ENCODE measurements around the gene CASQ1. TPM values are rescaled to one million over a fixed set of nuclear protein-coding genes. Genes with fewer than 3 reads are reported as not detected.
A peak's percentile ranks its signal among the peaks of the same experiment; 100 is the strongest.

CASQ1 gene
- total RNA-seq, 1 donor from 2014 or later = not detected

DNA sequence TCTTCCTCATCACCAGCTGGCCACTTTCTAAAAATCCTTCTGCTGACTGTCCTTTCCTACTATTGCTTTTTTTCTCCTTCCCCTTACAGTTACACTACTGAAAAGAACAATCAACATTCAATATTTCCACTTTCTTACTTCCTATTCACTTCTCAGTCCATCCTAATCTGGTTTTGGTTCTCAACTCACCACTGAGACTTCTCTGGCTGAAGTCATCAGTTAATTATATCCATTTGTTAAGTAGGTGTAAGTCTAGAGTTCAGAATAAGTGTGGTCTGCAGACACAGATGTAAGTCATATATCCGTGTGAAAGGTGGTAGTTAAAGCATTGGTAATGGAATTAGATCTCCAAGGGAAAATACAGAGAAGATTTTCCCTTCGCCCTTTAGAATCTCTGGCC lies 36.2 kb downstream of the CASQ1 start:
- no peak for DNase-seq (ENCODE audit: low read depth in 2 of 2)

DNA sequence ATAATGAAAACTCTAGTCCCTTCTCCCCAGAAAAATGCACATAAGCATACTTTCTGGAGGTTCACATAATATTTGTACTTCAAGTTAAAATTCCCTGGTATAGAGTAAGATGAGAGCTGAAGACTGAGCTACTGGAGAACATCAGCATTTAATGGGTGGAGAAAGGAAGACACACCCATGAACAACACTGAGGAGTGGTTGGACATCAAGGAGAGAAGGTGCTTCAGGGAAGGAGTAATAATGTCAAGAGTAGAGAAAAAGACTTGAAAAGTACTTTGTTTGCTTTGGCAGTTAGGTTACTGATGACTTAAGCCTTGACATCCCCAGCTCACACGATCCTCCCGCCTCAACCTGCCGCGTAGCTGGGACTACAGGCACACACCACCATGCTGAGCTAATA lies 36.7 kb downstream of the CASQ1 start:
- no peak for DNase-seq (ENCODE audit: low read depth in 2 of 2)

DNA sequence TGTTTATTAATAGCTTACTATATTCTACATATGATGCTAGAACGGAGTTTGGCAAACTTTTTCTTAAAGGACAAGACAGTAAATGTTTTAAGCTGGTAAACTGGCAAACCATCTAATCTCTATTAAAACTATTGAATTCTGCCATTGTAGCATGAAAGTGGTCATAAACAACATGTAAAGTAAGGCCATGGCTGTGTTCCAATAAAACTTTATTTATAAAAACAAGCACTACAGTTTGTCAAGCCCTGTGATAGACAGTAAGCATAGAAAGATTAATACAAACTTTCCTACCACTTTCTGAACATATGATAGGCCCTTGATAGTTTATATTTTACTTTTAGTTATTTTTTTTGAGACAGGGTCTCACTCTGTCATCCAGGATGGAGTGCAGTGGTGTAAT lies 37.2 kb downstream of the CASQ1 start:
- no peak for DNase-seq (ENCODE audit: low read depth in 2 of 2)

DNA sequence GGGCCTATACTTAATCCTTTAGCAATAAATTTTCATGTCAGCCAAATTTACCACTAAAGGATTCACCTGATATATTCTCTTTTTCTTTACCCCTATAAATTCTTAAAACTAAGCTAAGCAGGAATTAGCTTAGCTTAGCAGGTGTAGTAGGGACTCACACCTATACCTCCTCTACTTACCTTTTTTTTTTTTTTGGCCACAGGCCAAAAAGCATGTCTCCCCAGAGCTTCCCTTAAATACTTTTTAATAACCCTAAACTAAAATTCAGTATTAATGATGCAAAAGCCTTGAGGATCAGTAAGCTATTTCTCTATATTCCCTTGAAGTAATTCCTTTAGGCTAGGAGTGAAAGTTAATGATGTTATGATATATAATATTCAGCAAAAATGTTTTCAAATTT lies 38.1 kb downstream of the CASQ1 start:
- DNase-seq (ENCODE audit: low read depth in 2 of 2) = no peak

DNA sequence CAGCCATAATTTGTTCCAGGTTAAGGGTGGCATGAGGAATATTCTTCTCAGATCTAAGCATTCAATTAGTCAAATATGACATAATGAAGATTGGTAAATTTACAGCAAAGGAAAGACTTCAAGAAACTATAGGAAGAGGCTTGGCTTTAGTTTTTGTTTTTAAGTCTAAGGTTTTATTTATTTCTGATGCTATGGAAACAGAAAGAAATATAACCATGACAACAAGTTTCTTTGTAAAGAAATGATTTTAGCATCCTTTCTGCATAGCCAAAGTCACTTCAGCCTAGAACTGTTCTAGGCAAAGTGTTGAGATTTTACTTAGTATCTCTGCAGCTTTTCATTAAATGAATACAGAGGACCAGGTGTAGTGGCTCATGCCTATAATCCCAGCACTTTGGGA lies 42.5 kb downstream of the CASQ1 start:
- DNase-seq (ENCODE audit: low read depth in 2 of 2) = no peak

DNA sequence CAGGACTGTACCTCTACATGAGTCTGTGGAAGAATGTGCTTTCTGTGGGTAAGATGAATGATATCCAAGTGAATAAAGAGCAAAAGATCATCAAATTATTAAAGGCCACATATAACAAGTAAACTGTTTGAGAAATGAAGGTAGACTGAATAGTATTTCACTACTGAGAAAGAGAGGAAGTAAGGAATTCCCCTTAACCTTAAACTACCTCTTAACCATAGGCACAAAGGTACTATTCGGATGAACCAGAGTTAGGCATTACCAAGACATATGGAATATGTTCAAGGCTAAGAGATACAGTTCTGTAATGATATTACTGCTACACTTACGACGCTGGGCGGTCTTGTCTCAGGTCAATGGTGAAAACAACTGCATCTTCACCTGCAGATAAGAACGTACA lies 46.4 kb downstream of the CASQ1 start:
- DNase-seq (ENCODE audit: low read depth in 2 of 2) = no peak

DNA sequence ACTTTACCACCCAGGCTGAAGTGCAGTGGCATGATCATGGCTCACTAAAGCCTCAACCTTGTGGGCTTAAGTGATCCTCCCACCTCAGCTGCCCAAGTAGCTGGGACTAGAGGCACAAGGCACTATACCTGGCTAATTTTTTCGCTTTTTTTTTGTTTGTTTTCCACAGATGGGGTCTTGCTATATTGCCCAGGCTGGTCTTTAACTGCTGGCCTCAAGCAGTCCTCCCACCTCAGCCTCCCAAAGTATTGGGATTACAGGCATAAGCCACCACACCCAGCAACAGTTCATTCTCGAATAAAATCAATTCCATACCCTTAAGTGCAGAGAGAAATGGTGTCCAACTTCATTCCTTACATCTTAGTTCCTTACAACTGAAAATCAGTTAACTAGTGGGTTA lies 47.2 kb downstream of the CASQ1 start:
- DNase-seq (ENCODE audit: low read depth in 2 of 2) = no peak

DNA sequence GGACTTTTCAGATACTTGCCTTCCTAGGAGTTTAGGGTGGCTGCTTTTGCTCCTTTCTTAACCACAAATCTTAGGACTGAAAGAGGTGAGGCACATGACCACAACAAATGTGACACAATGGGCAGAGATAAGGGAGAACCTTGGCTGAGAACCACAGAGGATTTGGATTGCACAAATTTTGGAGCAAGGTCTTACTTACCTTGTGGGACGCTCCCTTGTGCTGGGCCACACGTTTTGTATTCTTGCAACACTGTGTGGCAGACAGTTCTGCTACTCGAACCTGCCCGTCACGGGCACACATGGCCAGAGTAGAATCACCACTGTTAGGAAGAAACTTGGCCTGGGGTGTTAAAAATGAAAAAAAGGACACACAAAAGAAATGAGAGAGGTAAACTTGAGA lies 48.0 kb downstream of the CASQ1 start:
- DNase-seq (ENCODE audit: low read depth in 2 of 2) = no peak

DNA sequence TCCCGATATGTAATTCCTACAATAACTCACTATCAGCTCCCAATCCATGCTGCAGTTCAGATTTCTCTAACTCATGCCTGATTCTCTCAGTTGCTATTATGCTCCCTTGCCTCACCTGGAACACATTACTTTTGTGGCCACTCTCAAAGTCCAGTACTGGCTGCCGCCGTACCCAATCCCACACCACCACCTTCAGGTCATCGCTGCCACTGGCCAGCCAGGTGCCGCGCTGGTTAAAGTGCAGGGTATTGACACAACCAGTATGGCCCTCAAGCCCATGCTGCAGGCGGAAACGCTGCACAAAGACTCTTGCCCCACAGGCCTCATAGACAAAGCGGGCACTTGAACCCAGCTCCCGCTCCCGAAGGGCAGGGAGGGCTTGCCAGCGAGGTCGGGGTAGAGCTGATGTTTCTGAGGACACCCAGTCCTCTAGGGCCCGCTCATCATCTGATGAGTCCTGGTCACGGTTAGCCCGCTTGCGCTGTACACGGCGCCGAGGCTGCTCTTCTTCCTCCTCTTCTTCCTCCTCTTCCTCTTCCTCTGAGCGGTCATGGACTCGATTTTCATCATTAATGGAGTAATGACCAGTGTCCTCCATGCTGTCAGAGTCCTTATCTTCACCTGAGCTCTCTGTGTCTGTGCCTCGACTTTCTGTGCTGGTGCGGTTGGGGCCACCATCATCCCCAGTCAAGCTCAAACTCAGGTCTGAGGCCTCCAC lies 49.4 kb downstream of the CASQ1 start:
- DNase-seq (ENCODE audit: low read depth in 2 of 2) = no peak

DNA sequence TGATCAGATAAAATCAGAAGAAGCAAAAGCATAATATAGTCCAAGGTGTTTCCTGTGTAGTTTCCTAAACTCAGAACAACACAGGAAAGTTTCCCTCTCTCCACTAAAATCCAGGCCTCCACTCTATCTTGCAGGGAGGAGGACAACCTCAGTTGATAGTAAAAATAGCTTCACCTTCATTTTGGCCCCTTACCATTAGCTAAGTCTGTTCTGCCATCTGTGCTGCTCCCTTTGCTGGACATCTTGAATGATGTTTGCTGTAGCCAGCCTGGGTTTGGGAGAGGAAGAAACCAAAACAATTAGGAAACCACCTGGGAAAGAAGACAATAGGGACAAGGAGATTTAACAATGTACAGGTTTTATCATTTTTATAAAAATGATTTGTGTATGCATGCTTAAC lies 53.4 kb downstream of the CASQ1 start:
- DNase-seq (ENCODE audit: low read depth in 2 of 2) = peak in 1 of 2 donors; percentile 7

DNA sequence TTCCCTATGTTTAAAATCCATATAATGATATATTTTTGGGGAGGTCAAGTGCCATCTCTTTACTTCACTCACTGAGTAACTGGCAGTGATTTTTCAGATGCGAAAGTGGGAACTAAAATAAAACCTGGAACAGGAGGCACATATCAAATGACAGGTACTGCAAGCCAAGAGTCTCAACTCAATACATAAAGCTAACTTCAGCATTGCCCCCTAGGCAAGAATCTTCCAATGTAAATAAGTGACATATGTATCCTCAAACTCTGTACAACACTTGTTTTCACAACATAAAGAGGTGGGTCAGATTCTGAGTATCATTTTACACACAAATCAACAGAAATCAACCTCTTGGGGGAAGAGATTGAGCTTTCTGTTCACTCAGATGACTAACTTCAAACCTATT lies 53.8 kb downstream of the CASQ1 start:
- DNase-seq (ENCODE audit: low read depth in 2 of 2) = no peak

DNA sequence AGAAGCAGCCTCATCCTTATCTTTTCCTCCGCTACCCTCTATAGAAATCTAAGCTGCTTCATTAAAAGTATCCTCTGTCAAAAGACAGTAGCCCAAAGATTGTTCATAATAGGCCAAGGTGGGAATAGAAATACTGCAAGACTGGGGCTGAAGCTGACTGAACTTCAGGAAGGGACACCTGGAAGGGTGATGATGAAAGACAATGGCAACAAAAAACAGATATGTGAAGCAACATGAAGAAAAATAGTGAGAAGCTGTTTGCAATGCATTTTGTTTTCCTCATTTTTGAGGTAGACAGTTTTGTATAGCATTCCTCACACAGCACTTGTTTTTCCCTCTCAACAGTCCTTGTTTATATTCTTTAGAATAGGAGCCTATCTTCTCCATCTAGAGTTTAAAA lies 55.1 kb downstream of the CASQ1 start:
- DNase-seq (ENCODE audit: low read depth in 2 of 2) = no peak

DNA sequence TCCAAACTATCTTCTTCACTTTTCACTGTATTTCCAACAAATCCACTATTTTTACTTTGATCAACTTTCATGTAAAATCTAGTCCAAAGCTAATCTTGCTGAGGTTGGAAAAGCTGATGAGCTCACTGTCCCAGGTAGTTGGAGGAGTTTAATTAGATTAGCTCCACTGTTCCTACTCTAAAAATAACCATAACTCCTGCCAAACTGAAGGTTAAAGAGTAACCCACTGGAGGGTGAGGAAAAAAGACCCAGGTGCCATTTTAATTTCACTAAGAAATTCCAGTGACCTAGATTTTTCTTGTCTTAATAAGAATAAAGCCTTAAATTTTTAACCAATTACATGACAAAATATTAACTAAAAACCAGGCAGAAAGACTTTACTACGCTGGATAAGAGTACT lies 56.7 kb downstream of the CASQ1 start:
- no peak for DNase-seq (ENCODE audit: low read depth in 2 of 2)

DNA sequence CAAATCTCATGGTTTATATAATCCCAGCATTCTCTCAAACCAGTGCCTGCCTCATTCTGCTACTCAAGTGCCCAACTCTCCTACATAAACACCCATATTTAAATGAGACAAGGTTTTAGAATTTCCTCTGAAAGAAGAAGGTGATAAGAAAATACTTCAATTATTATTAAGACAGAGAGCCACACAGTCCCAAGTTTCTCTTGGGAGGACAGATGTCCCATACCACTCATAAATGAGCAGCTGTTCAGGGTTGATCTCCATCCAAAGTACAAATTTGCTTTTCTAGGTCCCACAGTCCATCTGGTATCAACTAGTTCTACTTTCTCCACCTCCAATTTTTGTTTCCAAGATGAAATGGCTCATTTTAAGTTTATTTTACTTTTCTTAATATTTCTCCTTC lies 60.6 kb downstream of the CASQ1 start:
- DNase-seq (ENCODE audit: low read depth in 2 of 2) = no peak

Other genes starting within 250 kb of the CASQ1 start
- gene IGSF9, start 245.0 kb upstream of the CASQ1 start, total RNA-seq = under 0.01 TPM in 1 of 2 replicates, not detected in the other
- gene SLAMF9, start 236.3 kb upstream of the CASQ1 start, total RNA-seq = not detected in 2 replicates
- 2.2 and 3.4 TPM in 2 replicates for gene PIGM, start 158.6 kb upstream of the CASQ1 start, total RNA-seq
- gene KCNJ10, start 120.4 kb upstream of the CASQ1 start, total RNA-seq = not detected in 2 replicates
- not detected in 2 replicates for gene KCNJ9, start 109.0 kb upstream of the CASQ1 start, total RNA-seq
- 4.6 and 10.3 TPM in 2 replicates for gene IGSF8, start 92.0 kb upstream of the CASQ1 start, total RNA-seq
- gene ATP1A2, start 74.8 kb upstream of the CASQ1 start, total RNA-seq = not detected in 2 replicates
- not detected in 2 replicates for gene ATP1A4, start 39.0 kb upstream of the CASQ1 start, total RNA-seq
- gene PEA15, start 14.8 kb downstream of the CASQ1 start, total RNA-seq = 36.2 and 60.7 TPM in 2 replicates
- 46.6 and 51.6 TPM in 2 replicates for gene DCAF8, start 72.0 kb downstream of the CASQ1 start, total RNA-seq
- gene PEX19, start 94.6 kb downstream of the CASQ1 start, total RNA-seq = 20.3 and 28.4 TPM in 2 replicates
- gene COPA, start 152.7 kb downstream of the CASQ1 start, total RNA-seq = 206 and 209 TPM in 2 replicates
- gene NCSTN, start 152.8 kb downstream of the CASQ1 start, total RNA-seq = 42.1 and 57.3 TPM in 2 replicates
- not detected in 2 replicates for gene NHLH1, start 176.5 kb downstream of the CASQ1 start, total RNA-seq
- not detected in 2 replicates for gene VANGL2, start 210.0 kb downstream of the CASQ1 start, total RNA-seq